ENCODE results near the gene PRR3. TPM values are rescaled to one million over a fixed set of nuclear protein-coding genes. Genes with fewer than 3 reads are reported as not detected.

Gene PRR3
- total RNA-seq, 4 donors from 2014 or later = 0.75 to 1.6 (median 1.3) TPM

DNA sequence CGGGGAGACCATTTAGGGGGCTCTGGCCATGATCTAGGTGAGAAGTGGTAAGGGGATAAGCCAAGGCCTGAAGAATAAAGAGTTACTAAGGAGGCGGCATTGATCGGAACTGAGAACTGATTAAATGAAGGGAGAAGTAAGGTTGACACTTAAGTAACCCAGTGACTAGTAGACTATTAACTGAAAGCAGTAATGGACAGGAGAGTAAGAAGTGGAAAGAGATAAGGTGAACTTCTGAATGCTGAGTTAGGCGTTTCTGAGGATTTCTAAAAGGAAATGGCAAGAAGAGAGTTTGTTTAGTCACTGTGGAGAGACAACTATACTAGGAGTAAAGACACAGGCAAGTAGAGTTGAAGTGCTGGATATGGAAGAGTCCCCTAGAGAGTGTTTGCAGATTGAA, 16.0 kb downstream of the PRR3 start:
- Histone ChIP-seq H3K9me3 (no peaks in the 10 kb centered on the region), H3K4me1 (peaks cover 31 to 36% of the 10 kb centered on the region in 2 donors), H3K4me3 (no peak overlapping the region), H3K36me3 (peaks cover 0 to 16% of the 10 kb centered on the region in 2 donors), H3K27me3 (no peaks in the 10 kb centered on the region), H3K27ac (no peak overlapping the region)
- ATAC-seq = no peak
- TF ChIP-seq, protein P1, sequence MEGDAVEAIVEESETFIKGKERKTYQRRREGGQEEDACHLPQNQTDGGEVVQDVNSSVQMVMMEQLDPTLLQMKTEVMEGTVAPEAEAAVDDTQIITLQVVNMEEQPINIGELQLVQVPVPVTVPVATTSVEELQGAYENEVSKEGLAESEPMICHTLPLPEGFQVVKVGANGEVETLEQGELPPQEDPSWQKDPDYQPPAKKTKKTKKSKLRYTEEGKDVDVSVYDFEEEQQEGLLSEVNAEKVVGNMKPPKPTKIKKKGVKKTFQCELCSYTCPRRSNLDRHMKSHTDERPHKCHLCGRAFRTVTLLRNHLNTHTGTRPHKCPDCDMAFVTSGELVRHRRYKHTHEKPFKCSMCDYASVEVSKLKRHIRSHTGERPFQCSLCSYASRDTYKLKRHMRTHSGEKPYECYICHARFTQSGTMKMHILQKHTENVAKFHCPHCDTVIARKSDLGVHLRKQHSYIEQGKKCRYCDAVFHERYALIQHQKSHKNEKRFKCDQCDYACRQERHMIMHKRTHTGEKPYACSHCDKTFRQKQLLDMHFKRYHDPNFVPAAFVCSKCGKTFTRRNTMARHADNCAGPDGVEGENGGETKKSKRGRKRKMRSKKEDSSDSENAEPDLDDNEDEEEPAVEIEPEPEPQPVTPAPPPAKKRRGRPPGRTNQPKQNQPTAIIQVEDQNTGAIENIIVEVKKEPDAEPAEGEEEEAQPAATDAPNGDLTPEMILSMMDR (IDR thresholded peaks at IDR 0.05 in 4 of 5, conservative IDR thresholded peaks at IDR 0.05 in 1 of 5) = no peak
- no peak for TF ChIP-seq POLR2A (IDR thresholded peaks at IDR 0.05)
- DNase-seq = no peak
- in situ Hi-C loops (cut with MboI; ENCODE audit: low sequenced_read_pairs in 4 of 4) (no loop called here), intact Hi-C loops (cut with DNase I; ENCODE audit: low total_unique reads) (no loop called here)

DNA sequence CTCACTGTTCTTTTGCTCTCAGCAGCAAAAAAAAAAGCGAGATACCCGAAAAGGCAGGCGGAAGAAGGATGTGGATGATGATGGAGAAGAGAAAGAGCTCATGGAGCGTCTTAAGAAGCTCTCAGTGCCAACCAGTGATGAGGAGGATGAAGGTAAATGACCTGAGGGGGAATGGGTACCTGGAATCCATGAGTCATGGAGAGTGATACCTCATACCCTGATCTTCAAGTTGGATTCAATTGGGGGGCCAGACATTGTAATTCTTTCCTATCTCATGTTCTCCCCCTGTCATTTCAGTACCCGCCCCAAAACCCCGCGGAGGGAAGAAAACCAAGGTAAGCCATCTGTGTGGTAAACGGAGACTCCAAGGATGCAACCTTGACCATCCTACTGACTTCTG, 21.0 kb downstream of the PRR3 start:
- Histone ChIP-seq H3K36me3 (peaks cover 3 to 64% of the 10 kb centered on the region in 2 donors), H3K27ac (no peak overlapping the region), H3K4me3 (no peak overlapping the region), H3K4me1 (peaks cover under 1 to 6% of the 10 kb centered on the region in 2 donors), H3K27me3 (no peaks in the 10 kb centered on the region), H3K9me3 (no peaks in the 10 kb centered on the region)
- in situ Hi-C loops (cut with MboI; ENCODE audit: low sequenced_read_pairs in 4 of 4) (no loop called here), intact Hi-C loops (cut with DNase I; ENCODE audit: low total_unique reads) (no loop called here)
- DNase-seq (no peak), ATAC-seq (no peak)
- no peak for TF ChIP-seq POLR2A (IDR thresholded peaks at IDR 0.05)
- TF ChIP-seq, protein P1 (IDR thresholded peaks at IDR 0.05 in 4 of 5, conservative IDR thresholded peaks at IDR 0.05 in 1 of 5) = no peak

DNA sequence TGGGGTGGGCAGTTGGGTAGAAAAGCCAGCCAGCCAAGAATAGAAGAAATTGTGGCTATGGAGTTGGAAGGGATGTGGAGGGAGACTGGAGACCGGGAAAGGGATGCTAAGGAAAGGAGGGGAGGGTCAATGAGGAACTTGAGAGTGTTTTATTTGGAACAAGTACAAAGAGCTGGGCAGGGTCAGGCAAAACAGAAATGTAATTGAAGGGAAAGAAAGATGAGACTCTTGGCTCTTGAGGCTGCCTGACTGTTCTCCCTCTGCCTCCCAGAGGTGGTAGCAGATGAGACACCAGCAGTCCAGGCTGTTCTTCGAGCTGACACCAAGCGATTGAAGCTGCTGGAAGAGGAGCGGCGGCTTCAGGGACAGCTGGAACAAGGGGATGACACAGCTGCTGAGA, 26.8 kb downstream of the PRR3 start:
- no peaks in the 10 kb centered on the region for H3K9me3 ChIP-seq
- H3K27me3 ChIP-seq = no peaks in the 10 kb centered on the region
- ATAC-seq (no peak), DNase-seq (no peak)
- no peak overlapping the region for H3K4me3 ChIP-seq
- no peak overlapping the region for H3K27ac ChIP-seq
- intact Hi-C loops (cut with DNase I; ENCODE audit: low total_unique reads) = no loop called here
- H3K4me1 ChIP-seq = no peaks in the 10 kb centered on the region
- no peak for TF ChIP-seq POLR2A (IDR thresholded peaks at IDR 0.05)
- TF ChIP-seq, protein P1 (IDR thresholded peaks at IDR 0.05 in 4 of 5, conservative IDR thresholded peaks at IDR 0.05 in 1 of 5) = no peak
- peaks cover 6 to 97% of the 10 kb centered on the region in 2 donors for H3K36me3 ChIP-seq
- in situ Hi-C loops (cut with MboI; ENCODE audit: low sequenced_read_pairs in 4 of 4) = no loop called here

DNA sequence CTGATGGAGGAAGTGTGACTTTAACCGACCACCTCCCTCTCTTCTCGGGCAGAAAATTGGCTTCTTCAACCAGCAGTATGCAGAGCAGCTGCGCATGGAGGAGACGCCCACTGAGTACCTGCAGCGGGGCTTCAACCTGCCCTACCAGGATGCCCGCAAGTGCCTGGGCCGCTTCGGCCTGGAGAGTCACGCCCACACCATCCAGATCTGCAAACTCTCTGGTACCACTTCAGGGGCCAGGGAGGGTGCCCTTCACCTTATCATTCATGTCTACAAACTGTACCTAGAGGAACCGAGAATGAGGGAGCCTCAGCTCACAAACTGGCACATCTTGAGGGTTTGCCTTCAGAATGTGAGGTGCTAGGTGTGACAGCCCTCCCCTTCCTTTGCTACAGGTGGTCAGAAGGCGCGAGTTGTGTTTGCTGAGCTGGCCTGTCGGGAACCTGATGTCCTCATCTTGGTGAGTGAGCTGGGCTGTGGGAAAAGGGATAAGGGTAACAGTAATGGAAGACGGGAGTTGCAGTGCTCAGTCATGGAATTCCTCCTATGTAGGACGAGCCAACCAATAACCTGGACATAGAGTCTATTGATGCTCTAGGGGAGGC, 32.8 kb downstream of the PRR3 start:
- DNase-seq = no peak
- no peak overlapping the region for H3K4me3 ChIP-seq
- no peak for ATAC-seq
- in situ Hi-C loops (cut with MboI; ENCODE audit: low sequenced_read_pairs in 4 of 4) = no loop called here
- peaks cover 0 to 4% of the 10 kb centered on the region in 2 donors for H3K4me1 ChIP-seq
- intact Hi-C loops (cut with DNase I; ENCODE audit: low total_unique reads) = no loop called here
- H3K9me3 ChIP-seq = no peaks in the 10 kb centered on the region
- TF ChIP-seq POLR2A (IDR thresholded peaks at IDR 0.05) = no peak
- TF ChIP-seq, protein P1 (IDR thresholded peaks at IDR 0.05 in 4 of 5, conservative IDR thresholded peaks at IDR 0.05 in 1 of 5) = no peak
- peaks cover 4 to 94% of the 10 kb centered on the region in 2 donors for H3K36me3 ChIP-seq
- no peaks in the 10 kb centered on the region for H3K27me3 ChIP-seq
- H3K27ac ChIP-seq = peak overlapping the region; percentile 61 to 77 (median 71)

DNA sequence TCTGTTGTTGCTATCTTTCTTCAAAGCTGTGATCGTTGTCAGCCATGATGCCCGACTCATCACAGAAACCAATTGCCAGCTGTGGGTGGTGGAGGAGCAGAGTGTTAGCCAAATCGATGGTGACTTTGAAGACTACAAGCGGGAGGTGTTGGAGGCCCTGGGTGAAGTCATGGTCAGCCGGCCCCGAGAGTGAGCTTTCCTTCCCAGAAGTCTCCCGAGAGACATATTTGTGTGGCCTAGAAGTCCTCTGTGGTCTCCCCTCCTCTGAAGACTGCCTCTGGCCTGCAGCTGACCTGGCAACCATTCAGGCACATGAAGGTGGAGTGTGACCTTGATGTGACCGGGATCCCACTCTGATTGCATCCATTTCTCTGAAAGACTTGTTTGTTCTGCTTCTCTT, 33.4 kb downstream of the PRR3 start:
- peaks cover 4 to 88% of the 10 kb centered on the region in 2 donors for H3K36me3 ChIP-seq
- H3K27ac ChIP-seq = peak overlapping the region; percentile 61 to 77 (median 71)
- no peaks in the 10 kb centered on the region for H3K27me3 ChIP-seq
- ATAC-seq (peak; percentile 4 to 23), DNase-seq (no peak)
- in situ Hi-C loops (cut with MboI; ENCODE audit: low sequenced_read_pairs in 4 of 4) (no loop called here), intact Hi-C loops (cut with DNase I; ENCODE audit: low total_unique reads) (no loop called here)
- H3K4me3 ChIP-seq = no peak overlapping the region
- TF ChIP-seq, protein P1 (IDR thresholded peaks at IDR 0.05 in 4 of 5, conservative IDR thresholded peaks at IDR 0.05 in 1 of 5) = no peak
- no peak for TF ChIP-seq POLR2A (IDR thresholded peaks at IDR 0.05)
- H3K4me1 ChIP-seq = peaks cover 0 to 4% of the 10 kb centered on the region in 2 donors
- H3K9me3 ChIP-seq = no peaks in the 10 kb centered on the region

All from gastrocnemius medialis (tissue), 4 donors.